Fibroblast of the aortic adventitia (primary cell): ENCODE measurements around the gene DTNBP1. TPM values are rescaled to one million over a fixed set of nuclear protein-coding genes. Genes with fewer than 3 reads are reported as not detected.

Experiments
- DNase-seq: peaks from one replicate; pipeline ENCODE4 v3.0.0-alpha.2; 2010; ENCODE audit warnings: low read depth
- H3K4me3 ChIP-seq: 2 replicates; pipeline ENCODE4 v1.5.1; 2011; ENCODE audit warnings: low read depth, mild to moderate bottlenecking, control low read depth, low read length, moderate library complexity
- total RNA-seq: library from RNA; depleted of rRNA; stranded (reverse); fragments of >200 nt; gene quantifications from 2 replicates; pipeline ENCODE4 v1.2.3, GENCODE V29; 2012; ENCODE audit warnings: low replicate concordance
- TF ChIP-seq, protein P1 (sequence below): IDR thresholded peaks from 2 replicates; pipeline ENCODE4 v1.5.1; 2011; ENCODE audit warnings: mild to moderate bottlenecking, low read length, control low read depth, inconsistent platforms; ENCODE audit not compliant: insufficient read depth

Gene DTNBP1
- total RNA-seq, 1 donor = 5.8 TPM

DNA sequence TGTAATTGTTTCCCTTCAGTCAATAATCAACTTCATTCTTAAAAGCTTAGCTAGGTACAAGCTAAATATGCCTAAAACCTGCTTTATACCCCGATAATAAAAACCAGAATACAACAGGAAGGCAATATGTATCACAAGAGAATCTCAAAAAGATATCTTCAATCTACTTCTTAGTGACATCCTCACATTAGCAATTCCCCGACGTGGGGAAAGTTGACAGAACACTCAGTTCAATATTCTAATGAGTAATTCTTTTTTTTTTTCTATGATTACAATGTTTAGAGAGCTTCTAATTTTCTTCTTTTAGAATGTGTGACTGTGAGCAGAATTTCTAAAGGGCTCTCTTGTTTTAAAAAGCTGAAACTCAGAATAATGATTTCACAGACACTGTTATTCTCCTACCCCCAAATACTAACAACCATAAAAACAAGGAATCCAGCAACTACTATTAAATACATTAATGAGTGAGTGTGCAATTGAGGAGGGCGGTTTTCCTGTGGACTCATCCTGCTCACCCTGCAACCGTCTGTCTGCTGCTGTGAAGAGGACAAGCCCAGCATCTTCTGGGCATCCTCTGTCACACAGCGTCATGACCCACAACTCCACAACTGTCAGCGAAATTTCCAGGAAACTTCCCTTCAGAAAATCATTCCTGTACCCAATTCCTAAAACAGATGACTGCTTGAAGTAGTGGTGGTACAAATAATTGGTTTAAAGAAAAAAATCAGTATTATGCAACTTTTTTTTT lies 68.1 kb downstream of the DTNBP1 start:
- no peak for DNase-seq
- no peak overlapping the region for H3K4me3 ChIP-seq
- TF ChIP-seq, protein P1, sequence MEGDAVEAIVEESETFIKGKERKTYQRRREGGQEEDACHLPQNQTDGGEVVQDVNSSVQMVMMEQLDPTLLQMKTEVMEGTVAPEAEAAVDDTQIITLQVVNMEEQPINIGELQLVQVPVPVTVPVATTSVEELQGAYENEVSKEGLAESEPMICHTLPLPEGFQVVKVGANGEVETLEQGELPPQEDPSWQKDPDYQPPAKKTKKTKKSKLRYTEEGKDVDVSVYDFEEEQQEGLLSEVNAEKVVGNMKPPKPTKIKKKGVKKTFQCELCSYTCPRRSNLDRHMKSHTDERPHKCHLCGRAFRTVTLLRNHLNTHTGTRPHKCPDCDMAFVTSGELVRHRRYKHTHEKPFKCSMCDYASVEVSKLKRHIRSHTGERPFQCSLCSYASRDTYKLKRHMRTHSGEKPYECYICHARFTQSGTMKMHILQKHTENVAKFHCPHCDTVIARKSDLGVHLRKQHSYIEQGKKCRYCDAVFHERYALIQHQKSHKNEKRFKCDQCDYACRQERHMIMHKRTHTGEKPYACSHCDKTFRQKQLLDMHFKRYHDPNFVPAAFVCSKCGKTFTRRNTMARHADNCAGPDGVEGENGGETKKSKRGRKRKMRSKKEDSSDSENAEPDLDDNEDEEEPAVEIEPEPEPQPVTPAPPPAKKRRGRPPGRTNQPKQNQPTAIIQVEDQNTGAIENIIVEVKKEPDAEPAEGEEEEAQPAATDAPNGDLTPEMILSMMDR = no peak

DNA sequence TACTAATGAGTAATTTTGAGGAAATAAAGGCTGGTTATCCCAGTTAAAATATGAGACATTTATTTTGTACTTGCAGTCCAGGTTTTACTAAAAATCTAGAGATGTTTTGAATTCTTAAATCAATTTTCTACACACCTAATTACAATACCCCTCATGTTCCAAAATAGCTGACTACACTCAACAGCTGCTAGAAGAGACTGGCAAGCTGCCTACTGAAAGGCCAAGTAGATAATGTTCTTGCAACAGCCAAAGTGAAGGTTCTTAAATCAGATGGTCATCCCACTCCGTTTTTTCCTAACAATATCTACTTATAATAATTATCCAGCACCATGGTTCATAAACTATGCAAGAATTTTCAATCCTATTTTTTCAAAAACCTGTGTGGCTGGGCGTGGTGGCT lies 69.0 kb downstream of the DTNBP1 start:
- TF ChIP-seq, protein P1 = no peak
- DNase-seq = peak; percentile 71
- no peak overlapping the region for H3K4me3 ChIP-seq

DNA sequence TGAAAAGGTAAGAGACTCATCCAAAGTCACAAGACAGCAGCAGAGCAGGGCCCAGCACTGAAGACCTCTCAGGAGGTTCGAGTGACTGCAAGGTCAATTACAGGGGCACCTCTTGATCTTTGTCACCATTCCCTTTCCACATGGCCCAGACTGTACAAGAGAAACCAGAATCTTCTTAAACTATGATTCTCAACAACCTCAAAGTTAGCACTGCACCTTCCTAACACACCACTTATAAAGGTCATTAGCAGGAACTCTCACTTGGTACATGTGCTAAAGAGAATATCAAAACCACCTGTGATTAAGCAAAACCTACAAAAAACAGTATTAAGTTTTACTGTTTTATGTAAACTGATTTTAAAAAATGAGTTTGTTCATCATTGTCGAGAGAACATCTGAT lies 70.2 kb downstream of the DTNBP1 start:
- no peak overlapping the region for H3K4me3 ChIP-seq
- TF ChIP-seq, protein P1 = no peak
- no peak for DNase-seq

DNA sequence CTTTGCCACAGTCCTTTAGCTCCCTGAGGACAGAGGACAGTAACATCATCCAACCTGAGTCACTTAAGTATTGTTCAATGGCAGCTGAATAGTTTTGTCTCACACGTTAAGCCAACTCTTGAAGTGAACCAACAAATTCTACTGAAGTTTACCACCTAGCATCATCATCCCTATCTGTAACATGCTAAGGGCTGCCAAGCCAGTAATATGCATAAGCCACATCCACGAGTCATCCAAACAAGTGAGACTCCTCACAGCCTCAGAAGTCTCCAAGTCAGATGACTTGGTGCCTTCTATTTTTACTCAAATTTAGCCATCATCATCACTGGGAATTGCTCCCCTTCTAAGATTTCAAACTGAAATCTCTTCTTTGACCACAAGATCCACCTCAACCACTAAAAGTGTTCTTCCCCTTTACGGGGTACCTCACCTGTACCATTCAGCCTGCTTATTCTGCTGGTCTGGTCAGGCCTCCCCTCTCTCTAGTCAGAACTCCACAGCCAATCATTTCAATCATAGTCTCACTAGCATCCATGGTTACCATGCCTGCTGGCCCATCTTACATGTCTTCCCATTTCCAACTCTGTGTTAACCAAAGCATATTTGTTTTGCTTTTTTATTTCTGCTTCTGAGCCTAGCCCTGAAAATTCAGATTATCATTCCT lies 73.7 kb downstream of the DTNBP1 start:
- TF ChIP-seq, protein P1 = no peak
- peak; percentile 74 for DNase-seq
- no peak overlapping the region for H3K4me3 ChIP-seq

DNA sequence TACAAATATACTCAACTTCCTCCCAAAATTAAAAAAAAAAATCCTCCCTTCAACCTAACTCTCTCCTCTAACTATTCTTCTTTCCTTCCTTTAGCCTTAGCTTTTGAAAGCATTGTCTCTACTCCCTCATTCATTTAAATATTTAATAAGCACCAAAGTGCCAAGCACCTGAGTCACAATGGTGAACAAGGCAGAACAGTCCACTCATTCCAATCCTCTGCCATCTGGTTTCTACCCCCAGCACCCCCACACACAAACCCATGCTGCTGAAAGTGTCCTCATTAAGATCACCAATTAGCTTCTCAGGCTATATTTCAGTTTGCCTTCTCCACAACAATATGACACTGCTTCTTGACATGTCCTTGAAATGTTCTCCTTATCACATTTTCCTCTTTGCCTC lies 76.3 kb downstream of the DTNBP1 start:
- DNase-seq = no peak
- H3K4me3 ChIP-seq = no peak overlapping the region
- TF ChIP-seq, protein P1 = no peak

DNA sequence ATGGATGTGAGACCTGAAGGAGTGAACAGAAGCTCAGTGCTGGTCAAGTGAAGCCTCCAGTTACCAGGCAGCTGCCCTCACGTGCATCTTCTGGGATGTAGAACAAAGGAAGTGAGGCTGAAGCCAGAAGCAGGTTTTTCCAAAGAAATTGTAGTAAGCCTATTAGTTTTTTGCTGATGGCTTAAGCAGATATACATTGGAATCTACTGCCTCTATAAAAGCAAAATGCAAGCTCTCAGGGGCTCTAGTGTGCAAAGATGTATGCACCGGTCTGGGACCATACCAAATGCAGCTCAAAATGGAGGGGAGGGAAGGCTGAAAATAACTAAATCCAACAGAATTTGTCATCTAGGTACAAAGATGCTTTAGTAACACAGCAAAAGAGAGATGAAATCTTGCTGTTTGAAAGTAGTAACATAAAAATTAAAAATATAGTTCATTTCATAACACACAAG lies 77.0 kb downstream of the DTNBP1 start:
- TF ChIP-seq, protein P1 = no peak
- DNase-seq = no peak
- no peak overlapping the region for H3K4me3 ChIP-seq
